Neural crest cell (in vitro differentiated cells): Measurements from ENCODE around the gene SNX30. TPM values are rescaled to one million over a fixed set of nuclear protein-coding genes. Genes with fewer than 3 reads are reported as not detected.

Source experiments
- DNase-seq: peaks from one replicate; pipeline ENCODE4 v3.0.0; 2021; ENCODE audit warnings: low read depth, mixed read lengths, low spot score
- H3K27ac Mint-ChIP-seq: one replicate; pipeline ENCODE4 v1.8.0; 2021; ENCODE audit warnings: mild to moderate bottlenecking, mixed read lengths; ENCODE audit not compliant: unreplicated experiment
- H3K27me3 Mint-ChIP-seq: 2 replicates; pipeline ENCODE4 v1.8.0; 2021; ENCODE audit warnings: low read depth, mild to moderate bottlenecking, mixed read lengths
- H3K36me3 Mint-ChIP-seq: 2 replicates; pipeline ENCODE4 v1.8.0; 2021; ENCODE audit warnings: low read depth, mild to moderate bottlenecking, mixed read lengths
- H3K4me1 Mint-ChIP-seq: 2 replicates; pipeline ENCODE4 v1.8.0; 2021; ENCODE audit warnings: mixed read lengths
- H3K4me3 Mint-ChIP-seq: one replicate; pipeline ENCODE4 v1.8.0; 2021; ENCODE audit warnings: mild to moderate bottlenecking, mixed read lengths
- H3K9me3 Mint-ChIP-seq: 2 replicates; pipeline ENCODE4 v1.8.0; 2021; ENCODE audit warnings: mixed read lengths
- total RNA-seq: library from RNA; stranded (reverse); gene quantifications from 2 replicates; pipeline ENCODE4 v1.2.1, GENCODE V29; 2021
- TF ChIP-seq, protein P1 (sequence below): fragments of 200-600 bp; sonication (generic); conservative IDR thresholded peaks from 2 replicates; pipeline ENCODE4 v1.5.0; 2021; ENCODE audit warnings: antibody characterized with exemption, mild to moderate bottlenecking

The SNX30 gene
- total RNA-seq, 1 donor from 2014 or later = 14.5 TPM

DNA sequence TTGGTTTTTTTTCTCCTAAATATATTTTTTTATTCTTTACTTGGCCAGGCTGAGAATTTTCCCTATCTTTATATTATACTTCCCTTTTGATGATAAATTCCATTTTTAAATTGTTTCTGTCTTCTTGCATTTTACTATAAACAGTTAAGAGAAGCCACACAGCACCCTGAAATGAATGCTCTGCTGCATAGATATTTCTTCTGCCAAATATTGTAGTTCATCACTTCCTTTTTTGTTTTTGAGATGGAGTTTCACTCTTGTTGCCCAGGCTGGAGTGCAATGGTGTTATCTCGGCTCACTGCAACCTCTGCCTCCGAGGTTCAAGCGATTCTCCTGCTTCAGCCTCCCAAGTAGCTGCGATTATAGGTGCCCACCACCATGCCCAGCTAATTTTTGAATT, 24.1 kb upstream of the SNX30 start:
- TF ChIP-seq, protein P1, sequence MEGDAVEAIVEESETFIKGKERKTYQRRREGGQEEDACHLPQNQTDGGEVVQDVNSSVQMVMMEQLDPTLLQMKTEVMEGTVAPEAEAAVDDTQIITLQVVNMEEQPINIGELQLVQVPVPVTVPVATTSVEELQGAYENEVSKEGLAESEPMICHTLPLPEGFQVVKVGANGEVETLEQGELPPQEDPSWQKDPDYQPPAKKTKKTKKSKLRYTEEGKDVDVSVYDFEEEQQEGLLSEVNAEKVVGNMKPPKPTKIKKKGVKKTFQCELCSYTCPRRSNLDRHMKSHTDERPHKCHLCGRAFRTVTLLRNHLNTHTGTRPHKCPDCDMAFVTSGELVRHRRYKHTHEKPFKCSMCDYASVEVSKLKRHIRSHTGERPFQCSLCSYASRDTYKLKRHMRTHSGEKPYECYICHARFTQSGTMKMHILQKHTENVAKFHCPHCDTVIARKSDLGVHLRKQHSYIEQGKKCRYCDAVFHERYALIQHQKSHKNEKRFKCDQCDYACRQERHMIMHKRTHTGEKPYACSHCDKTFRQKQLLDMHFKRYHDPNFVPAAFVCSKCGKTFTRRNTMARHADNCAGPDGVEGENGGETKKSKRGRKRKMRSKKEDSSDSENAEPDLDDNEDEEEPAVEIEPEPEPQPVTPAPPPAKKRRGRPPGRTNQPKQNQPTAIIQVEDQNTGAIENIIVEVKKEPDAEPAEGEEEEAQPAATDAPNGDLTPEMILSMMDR = no peak
- Mint-ChIP-seq H3K9me3 (no peaks in the 10 kb centered on the region), H3K27me3 (no peaks in the 10 kb centered on the region)

DNA sequence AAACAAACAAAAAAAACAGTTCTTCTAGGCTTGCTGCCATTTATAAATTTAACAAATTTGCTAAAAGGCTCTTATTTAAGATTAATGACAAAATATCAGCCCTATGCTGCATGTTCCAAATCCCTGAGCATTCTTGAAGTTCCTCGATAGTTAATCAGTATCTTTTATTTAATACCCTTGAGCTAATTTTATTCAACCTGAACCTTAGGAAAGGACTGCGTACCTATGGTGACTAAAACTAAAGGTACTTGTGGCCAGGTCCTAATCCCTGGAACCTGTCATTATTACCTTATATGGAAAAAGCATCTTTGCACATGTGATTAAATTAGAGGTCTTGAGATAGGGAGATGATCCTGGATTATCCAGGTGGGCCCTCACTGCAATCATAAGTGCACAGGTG, 22.2 kb upstream of the SNX30 start:
- H3K4me3 Mint-ChIP-seq = no peak overlapping the region
- H3K27me3 Mint-ChIP-seq = no peaks in the 10 kb centered on the region
- no peaks in the 10 kb centered on the region for H3K4me1 Mint-ChIP-seq
- no peak overlapping the region for H3K27ac Mint-ChIP-seq
- H3K9me3 Mint-ChIP-seq = no peaks in the 10 kb centered on the region
- no peak for DNase-seq
- no peaks in the 10 kb centered on the region for H3K36me3 Mint-ChIP-seq
- TF ChIP-seq, protein P1 = no peak

More for the DNA sequence above, 24.1 kb upstream of the SNX30 start:
- Mint-ChIP-seq H3K4me1 (no peaks in the 10 kb centered on the region), H3K27ac (no peak overlapping the region), H3K4me3 (no peak overlapping the region), H3K36me3 (no peaks in the 10 kb centered on the region)
- no peak for DNase-seq

DNA sequence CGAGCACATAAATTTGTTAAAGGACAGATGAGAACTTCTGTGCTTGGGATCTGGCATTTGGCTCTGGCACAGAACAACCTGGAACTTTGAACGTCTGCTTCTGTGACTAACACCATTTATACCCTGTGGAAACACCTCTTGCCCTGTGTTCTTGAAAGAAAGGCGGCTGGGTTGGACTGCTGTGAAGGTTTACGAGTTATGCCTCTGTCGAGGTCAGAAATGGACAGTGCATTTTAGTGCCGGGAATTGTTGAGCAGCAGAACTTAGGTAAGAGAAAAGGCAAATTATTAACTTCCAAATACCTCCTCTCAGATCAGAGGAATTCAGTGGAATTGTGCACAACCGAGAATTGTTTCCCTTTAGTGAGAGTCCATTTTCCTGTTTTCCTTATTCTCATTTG, 18.6 kb upstream of the SNX30 start:
- DNase-seq = no peak
- Mint-ChIP-seq H3K9me3 (no peaks in the 10 kb centered on the region), H3K36me3 (no peaks in the 10 kb centered on the region), H3K27ac (no peak overlapping the region), H3K4me3 (no peak overlapping the region), H3K27me3 (no peaks in the 10 kb centered on the region), H3K4me1 (no peaks in the 10 kb centered on the region)
- TF ChIP-seq, protein P1 = no peak

DNA sequence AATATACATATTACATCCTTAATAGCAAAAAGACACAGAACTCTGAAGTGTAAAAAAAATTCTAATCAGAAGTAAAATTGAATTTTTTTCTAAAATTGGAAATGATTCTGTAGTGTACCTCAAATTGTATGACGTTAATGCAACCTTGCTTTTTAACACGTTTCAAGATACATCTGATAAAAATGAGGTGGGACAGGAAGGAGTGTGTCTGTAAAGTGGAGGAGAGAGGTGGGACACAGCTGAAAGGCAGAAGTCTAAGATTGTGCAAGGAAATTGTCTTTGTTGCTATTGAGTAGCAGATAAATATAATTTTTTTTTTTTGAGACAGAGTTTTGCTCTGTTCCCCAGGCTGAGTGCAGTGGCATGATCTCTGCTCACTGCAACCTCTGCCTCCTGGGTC, 15.7 kb upstream of the SNX30 start:
- Mint-ChIP-seq H3K27me3 (no peaks in the 10 kb centered on the region), H3K36me3 (no peaks in the 10 kb centered on the region), H3K9me3 (no peaks in the 10 kb centered on the region), H3K4me3 (no peak overlapping the region), H3K27ac (no peak overlapping the region), H3K4me1 (peaks cover 5% of the 10 kb centered on the region)
- no peak for DNase-seq
- TF ChIP-seq, protein P1 = no peak

DNA sequence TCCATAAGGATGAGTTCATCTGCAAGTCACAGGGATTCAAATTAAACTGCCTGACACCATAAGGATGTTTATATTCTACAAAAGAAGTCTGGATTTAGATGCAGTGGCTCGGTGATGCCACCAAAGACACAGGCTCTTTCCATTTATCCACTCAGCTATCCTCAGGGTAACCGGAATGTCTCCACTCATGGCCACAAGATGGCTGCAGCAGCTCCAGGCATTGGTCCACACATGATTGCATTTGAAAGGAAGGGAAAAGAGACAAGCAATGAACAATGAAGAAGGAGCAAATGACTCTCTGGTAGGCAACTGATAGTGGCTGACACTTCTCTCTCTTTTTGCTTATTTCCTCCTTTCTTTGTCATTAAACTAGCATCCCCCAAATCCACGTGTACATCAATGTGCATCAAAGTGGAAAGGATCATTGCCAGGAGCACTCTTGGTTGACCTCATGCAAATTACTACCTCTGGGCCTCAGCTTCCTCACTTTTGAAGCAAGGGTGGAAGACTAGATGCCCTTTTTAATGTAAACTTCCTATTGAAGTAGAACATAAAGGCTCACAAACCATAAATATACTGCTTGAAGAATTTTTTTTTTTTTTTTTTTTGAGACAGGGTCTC, 7.2 kb upstream of the SNX30 start:
- no peak for DNase-seq
- TF ChIP-seq, protein P1 = no peak
- no peak overlapping the region for H3K4me3 Mint-ChIP-seq
- H3K4me1 Mint-ChIP-seq = peaks cover 22% of the 10 kb centered on the region
- H3K27ac Mint-ChIP-seq = no peak overlapping the region
- no peaks in the 10 kb centered on the region for H3K27me3 Mint-ChIP-seq
- H3K9me3 Mint-ChIP-seq = peaks cover 2% of the 10 kb centered on the region
- H3K36me3 Mint-ChIP-seq = no peaks in the 10 kb centered on the region
